Measurements from ENCODE around the gene ATE1.

DNA sequence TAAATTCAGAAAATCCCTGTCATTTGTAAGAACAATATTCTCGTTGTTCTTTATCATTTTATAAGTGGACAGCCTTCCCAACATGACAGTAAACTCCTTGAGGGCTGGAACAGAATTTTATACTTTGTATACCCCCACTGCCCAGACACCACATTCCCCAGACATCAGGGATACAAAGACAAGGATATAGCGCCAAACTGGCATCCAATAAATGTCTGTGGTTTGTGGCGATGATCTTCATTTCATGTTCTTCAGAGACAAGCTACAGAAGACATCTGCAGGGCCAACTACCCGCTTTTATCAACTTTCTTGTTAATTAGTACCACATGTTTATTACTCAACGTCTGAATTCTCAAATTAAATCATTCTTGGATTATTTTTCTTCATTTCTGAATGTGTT lies 155.9 kb downstream of the ATE1 start:
- TF ChIP-seq POLR2A (IDR thresholded peaks at IDR 0.05; ENCODE audit: low read length) (no peak), GATA1 (IDR thresholded peaks at IDR 0.05; ENCODE audit: low read depth, low read length) (no peak)

Measured in erythroblast (primary cell).